NCI-H128 (cell line): Measurements from ENCODE around the gene FOXM1.

Experiments
- DNase-seq: peaks from one replicate; lab custom pipeline; 2025; ENCODE audit not compliant: unreplicated experiment; lab: John Stamatoyannopoulos, UW

Gene FOXM1, protein sequence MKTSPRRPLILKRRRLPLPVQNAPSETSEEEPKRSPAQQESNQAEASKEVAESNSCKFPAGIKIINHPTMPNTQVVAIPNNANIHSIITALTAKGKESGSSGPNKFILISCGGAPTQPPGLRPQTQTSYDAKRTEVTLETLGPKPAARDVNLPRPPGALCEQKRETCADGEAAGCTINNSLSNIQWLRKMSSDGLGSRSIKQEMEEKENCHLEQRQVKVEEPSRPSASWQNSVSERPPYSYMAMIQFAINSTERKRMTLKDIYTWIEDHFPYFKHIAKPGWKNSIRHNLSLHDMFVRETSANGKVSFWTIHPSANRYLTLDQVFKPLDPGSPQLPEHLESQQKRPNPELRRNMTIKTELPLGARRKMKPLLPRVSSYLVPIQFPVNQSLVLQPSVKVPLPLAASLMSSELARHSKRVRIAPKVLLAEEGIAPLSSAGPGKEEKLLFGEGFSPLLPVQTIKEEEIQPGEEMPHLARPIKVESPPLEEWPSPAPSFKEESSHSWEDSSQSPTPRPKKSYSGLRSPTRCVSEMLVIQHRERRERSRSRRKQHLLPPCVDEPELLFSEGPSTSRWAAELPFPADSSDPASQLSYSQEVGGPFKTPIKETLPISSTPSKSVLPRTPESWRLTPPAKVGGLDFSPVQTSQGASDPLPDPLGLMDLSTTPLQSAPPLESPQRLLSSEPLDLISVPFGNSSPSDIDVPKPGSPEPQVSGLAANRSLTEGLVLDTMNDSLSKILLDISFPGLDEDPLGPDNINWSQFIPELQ

DNA sequence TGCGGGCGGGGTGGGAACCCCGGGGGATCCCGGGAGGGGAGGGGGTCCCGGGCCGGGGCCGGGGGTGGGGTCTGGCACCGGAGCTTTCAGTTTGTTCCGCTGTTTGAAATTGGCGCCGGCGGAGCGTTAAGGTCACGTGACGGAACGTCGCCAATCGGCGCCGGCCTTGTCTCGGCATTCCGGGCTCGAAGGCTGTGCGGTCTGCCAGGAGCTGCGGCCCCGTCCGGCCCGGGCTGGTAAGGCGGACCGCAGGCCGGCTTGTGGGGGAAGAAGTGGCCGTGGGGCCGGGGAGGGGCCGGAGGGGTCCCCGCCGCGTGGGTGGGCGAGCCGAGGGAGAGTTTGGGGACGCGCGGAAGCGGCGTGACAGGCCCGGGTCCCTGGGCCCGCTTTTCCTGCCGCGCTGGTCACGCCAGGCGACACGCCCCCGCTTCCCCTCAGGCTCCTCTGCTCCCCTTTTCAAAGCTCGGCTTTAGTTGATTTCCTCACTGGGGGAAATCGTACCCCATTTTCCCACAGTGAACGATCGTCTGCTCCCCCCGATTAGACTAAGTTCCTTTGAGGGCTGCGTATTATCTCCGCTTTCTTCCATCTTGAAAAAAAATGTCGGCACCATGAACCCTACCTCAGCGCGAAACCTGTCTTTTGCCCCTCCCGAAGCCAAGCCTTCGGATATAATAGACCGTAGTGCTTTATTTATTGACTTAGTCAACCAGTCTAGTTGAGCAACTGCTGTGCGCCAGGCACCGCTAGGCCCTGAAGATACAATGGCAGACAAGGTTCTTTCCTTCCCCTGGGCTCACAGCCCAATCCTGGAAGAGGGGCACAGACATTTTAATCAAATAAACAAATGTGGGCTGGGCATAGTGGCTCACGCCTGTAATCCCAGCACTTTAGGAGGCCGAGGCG lies at the start of gene FOXM1, which contains the start of gene RHNO1:
TSS of gene FOXM1 (minus strand) at position 128 of the 906 bp plus-strand sequence. CDS start 2,696 bp downstream, outside the sequence.
TSS of gene RHNO1 (plus strand) at position 177 of the 906 bp plus-strand sequence. CDS start 8,144 bp downstream, outside the sequence.
- DNase-seq, result peak; percentile 70

DNA sequence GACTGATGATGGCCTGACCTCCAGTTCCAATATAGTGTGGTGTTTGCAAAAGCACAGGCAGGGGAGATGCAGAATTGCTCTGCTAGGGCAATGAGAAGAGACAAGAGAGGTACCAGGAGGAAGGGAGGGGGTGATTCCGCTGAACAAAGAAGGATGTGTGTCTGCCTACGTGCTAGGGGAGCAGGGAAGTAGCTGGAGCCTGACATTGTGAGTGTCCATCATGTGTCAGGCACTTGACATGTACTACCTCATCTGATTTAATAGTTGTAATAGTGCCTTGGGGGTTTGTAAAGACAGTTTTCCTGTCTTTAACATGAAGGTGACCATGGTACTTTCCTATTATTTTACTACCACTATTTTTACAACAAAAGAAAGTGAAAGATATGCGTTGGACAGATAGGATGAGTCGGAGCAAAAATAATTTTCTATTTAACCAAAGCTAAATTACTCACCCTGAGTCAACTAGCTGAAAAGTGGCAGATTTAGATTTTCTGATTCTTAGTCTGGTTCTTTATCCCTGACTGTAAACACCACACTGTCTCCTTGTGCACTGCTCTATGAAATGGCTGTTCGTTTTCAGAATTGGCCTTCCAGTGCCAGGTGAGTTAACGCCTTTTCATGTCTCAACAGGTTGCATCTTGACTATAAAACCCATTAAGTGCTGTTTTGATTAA lies 48.5 kb upstream of the FOXM1 start:
- DNase-seq, result no peak

DNA sequence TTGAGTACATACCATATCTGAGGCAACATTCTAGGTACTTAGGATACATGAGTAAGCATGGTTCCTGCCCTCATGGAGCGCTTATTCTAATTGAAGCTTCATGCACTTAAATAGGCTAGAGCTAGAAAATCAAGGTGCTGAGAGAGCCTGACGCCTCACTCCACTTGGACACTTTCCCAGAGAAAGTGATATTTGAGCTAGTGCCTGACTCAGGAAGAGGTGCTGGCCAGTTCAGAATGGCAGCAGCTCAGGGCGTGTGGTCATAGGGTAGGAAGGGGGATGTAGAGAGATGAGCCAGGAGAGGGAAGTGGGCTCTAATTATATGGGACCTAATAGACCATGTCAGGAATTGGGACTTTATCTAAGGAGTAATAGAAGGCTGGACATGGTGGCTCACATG lies 47.0 kb upstream of the FOXM1 start:
- no peak for DNase-seq

DNA sequence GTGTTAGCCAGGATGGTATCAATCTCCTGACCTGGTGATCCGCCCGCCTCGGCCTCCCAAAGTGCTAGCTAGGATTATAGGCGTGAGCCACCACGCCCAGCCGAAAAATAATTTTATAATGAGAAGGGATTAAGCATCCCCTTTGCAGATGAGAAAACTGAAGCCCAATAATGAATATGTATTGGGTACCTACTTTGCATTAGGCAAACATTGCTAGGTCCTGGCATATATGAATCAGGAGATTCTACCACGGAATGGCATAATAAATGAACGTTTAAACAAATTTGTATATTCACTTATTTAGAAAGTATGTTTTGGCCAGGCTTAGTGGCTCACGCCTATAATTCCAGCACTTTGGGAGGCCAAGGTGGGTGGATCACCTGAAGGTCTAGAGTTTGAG lies 46.1 kb upstream of the FOXM1 start:
- no peak for DNase-seq

DNA sequence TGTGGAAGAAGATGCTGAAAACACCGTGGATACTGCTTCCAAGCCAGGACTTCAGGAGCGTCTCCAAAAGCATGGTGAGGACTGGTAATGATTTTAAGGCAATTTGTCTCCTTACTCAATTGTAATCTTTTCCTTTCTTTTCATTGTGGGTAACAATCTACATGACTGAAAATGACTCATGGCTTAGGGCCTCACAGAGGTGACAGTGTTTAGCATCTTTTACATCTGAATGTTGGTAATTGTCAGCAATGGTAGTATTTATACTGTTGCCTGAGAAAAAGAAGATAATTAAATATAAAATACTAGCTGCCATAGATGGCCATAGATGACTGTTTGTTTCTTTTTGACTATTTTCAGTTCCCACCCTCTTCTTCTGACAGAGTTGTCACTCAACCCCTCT lies 45.4 kb upstream of the FOXM1 start:
- no peak for DNase-seq

DNA sequence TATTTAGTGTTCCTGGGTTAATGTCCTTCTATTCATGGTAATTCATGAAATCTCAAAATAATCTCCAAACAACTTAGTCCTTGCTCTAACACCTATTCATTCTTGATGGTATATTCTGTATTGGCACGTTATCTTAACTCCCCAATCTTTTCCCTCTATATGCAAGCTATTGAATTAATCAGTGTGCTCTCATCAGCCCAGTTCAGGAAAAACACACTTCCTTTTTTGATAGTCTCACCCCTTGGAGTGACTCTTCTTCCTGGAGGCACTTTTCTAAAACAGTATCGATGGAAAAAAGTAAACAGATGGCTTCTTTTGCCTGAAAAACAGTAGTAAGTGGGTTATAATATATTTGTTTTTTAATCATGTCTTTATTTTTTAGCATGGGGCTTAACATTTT lies 42.3 kb upstream of the FOXM1 start:
- DNase-seq, result no peak

DNA sequence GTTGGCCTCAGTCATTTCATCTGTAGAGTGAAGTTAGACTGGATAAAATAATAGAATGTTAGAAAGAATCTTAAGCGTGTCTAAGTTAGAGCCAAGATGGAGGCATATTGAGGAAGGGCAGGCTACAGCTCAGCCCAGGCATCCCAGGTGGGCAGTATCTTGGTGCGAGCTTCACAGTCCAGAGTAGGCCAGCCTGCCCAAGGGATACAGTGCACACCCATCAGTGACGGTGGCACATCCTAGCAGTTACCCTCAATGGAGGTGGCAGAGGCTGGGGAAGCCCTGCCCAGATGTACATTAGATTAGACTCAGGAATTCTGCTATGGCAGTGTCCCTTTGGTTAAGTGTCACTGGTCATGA lies 35.2 kb upstream of the FOXM1 start:
- DNase-seq, result no peak

DNA sequence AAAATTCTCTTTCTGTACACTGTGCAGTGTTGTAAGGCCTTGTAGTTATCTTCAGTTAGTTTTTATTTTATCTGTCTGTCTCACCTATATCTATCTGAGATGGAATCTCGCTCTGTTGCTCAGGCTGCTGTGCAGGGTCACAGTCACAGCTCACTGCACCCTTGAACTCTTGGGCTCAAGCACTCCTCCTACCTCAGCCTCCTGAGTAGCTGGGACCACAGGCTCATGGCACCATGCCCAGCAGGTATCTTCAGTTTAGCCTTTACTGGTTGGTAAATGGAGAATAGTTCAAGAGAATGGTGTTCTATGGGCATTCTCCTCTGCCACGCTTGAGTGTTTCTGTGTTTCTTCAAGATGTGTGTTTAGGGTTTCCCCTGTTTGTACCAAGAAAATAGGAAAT lies 27.3 kb upstream of the FOXM1 start:
- DNase-seq, result no peak

DNA sequence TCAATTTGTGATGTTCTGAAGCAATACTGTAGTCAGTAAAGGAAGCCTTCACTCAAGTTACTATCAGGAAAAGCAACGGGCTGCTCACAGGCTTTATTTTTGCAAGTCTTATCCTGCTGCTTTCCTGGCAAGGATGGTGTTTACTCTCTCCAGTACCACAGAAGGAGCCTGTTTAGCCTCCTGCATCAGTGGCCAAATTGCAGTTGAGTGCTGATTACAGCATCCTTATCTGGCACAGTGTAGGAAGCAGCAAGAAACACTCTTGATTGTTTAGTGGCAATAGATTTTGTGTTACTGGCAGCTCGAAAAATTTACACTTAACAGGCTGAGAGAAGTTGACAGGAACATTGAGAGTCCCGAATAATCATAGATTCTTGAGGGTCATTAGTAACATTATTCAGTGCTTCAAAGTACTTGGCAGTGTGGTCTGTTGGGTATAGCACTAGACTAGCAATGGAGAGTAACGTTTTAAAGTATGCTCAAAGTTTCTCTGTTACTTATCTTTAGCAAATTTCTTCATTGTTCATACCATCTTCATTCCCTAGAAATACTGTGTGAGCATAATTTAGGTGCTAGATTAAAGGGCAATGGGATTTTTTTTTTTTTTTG lies 25.4 kb upstream of the FOXM1 start:
- DNase-seq, result peak; percentile 74

DNA sequence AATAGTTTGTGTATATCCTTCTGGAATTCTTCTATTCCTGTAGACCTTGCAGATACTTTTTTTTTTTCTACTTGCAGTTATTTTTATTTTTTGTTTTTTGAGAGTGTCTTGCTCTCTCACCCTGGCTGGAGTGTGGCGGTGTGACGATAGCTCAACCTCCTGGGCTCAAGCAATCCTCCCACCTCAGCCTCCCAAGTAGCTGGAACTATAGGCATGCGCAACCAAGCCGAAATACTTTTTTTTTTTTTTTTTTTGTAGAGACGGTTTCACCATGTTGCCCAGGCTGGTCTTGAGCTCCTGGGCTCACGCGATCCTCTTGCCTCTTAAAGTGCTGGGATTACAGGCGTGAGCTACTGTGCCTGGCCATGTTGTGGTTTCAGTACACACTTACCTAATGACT lies 23.7 kb upstream of the FOXM1 start:
- no peak for DNase-seq

DNA sequence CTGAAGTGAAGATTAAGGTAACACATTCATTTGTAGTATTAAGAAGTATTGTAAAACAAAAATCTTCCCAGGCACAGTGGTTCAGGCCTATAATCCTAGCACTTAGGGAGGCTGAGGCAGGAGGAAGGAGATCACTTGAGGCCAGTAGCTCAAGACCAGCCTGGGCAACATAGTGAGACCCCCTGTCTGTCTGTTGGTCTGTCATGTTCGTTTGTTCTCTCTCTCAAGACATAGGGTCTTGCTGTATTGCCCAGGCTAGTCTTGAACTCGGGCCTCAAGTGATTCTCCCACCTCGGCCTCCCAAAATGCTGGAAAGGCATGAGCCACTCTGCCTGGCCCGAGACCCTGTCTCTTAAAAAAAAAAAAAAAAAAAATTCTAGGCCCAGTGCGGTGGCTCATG lies 20.4 kb upstream of the FOXM1 start:
- DNase-seq, result no peak

DNA sequence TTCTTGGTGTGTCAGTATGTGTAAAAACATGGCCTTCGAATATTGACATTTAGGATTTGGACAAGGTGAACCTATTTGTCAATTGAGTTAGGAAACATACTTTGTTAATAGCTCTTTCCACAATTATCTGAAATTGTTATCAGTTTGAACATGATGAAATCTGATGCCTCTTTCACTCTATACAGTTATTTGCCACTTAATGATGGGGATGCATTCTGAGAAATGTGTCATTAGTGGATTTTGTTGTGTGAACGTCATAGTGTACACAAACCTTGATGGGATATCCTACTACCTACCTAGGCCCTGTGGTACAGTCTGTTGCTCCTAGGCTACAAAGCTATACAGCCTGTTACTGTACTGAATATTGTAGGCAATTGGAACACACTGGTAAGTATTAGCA lies 18.5 kb upstream of the FOXM1 start:
- no peak for DNase-seq

DNA sequence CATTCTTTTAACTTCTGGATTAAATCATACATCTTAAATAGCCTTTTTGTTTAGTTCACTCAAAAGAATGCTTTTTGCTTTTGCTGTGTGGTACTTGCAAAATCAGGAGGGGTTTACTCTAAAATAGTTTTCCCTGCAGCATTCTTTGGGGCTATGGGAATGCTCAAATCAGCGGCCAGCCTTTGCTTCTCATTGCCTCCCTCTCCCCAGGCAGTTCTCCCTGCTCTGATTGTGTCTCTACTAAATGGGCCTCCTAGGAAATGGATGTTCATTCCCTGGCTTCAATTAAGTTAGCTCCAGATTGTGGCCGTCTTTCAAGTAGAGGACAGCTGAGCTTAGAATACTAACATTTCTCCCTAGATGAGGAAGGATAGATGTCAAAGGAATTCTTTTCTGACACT lies 18.1 kb upstream of the FOXM1 start:
- no peak for DNase-seq

DNA sequence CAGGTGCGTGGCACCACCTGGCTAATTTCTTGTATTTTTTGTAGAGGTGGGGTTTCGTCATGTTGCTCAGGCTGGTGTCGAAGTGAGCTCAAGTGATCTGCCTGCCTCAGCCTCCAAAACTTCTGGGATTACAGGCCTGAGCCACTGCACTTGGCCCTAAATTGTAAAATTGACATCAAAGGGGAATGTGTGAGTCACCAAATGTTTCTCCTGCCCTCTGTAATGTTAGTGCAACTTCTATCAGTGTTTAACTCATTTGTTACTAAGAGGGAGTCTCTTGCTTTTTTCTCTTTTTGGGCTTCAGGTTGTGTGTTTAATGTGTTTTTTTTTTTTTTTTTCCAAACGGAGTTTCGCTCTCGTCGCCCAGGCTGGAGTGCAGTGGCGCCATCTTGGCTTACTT lies 16.0 kb upstream of the FOXM1 start:
- no peak for DNase-seq

DNA sequence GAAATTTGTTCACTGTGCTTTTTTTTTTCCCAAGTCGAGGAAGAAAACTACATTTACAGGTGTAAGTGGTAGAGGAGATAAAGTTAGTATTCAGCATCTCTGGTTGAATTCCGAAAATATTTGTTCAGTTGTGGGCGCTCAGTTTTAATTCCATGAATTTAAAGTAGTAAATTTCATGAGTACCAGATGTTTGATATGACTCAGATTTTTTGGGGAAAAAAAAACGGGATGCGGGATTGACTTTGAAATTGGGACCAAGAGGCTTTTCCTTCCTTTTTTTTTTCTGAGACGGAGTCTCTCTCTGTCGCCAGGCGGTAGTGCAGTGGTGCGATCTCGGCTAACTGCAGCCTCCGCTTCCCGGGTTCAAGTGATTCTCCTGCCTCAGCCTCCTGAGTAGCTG lies 15.3 kb upstream of the FOXM1 start:
- DNase-seq, result no peak

DNA sequence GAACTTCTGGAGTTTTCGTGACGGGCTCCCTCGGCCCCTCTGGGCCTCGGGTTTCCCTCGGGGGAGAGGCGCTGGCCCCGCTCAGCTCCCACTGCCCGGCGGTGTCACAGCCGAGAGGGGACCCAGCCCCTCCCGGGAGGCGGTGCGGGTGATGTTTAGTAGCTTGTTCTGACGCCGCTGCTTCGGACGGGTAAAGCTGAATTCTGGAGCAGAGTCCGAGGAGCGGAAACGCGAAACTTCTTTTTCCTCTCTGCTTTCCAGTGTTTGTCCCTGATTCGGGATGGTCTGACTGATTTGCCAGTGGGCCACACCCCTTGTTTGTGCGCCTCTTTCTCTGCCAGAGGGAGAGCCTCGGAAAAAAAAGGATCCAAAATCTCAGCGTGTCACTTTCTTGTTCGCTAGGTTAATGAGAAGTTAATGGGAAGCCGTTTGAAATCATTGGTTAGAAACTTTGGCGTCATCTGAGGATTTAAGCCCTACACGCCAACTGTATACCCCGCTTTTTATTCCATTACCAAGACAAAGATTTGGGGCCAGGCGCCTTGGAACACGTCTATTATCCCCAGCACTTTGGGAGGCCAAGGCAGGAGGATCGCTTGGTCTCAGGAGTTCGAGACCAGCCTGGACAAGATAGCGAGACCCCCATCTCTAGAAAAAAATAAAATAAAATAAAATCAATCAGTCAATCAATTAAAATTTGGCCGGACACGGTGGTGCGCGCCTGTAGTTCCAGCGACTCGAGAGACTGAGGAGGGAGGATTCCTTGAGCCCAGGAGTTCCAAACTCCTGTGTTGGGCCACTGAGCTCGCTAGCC lies 14.5 kb upstream of the FOXM1 start:
- DNase-seq, result no peak

DNA sequence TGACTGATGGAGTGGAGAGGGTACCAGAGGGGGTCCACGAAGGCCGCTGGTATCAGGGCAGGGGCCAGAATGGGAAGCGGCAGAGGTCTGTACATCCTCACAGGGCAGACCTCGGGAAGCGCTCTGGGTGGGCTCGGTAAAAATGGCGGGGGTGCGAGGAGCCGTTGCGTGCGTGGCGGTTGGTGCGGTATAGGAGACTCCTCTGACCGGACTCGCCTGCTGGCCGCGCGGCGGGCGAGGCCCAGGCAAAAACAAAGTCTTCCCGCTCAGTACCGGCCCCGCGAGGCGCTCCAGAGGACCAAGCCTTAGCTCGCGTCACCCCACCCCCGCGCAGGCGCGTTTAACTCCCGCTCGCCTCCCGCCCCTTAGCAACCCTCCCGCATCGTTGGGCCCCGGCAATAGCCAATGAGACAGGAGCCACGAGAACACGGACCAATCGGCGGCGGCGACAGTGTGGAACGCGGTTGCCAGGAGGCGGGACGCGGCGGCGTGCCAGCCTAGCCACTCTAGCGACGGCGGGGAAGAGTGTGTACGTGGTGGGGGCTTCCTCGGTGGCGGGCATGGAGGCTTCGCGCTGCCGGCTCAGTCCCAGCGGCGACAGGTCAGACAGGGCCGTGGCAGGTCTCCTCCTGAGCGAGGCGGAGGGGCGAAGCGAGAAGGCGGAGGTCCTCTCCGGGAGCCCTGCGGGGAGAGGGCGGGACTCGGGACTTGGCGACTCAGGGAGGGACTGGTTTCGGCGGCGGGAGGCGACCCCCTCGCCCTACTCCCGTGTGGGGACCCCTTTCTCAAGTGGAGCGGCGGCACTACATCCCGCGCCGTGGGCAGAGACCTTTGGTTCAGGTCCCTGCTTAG lies 13.6 kb upstream of the FOXM1 start, which contains the start of gene TULP3:
TSS of gene TULP3 (plus strand) at position 504 of the 852 bp plus-strand sequence. CDS start at position 561, 57 bp downstream.
- DNase-seq, result peak; percentile 99

DNA sequence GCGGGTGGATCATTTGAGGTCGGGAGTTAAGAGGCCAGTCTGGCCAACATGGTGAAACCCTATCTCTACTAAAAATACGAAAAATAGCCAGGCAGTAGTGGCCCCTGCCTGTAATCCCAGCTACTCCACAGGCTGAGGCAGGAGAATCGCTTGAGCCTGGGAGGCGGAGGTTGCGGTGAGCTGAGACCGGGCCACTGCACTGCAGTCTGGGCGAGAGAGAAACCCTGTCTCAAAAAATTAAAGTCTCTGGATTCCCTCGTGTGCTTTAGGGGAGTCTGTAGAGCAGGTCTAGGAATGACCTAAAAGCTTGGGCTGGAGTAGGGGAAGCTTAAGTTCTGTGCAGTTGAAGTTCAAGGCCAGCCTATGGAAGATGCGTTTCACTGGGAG lies 13.0 kb upstream of the FOXM1 start:
- DNase-seq, result no peak
